Astrocyte (in vitro differentiated cells and primary cell): Measurements from ENCODE around the gene ZSCAN22. TPM values are rescaled to one million over a fixed set of nuclear protein-coding genes. Genes with fewer than 3 reads are reported as not detected.

Experiments
- DNase-seq: peaks from one replicate; pipeline ENCODE4 v3.0.0-alpha.2; 2010; ENCODE audit warnings: low read depth
- FAIRE-seq: peaks from 2 replicates; lab custom pipeline; 2011; peaks lifted over from hg19 to GRCh38; lab: Jason Lieb, UNC
- H2AFZ ChIP-seq: 2 replicates; pipeline ENCODE4 v1.6.0; 2012; ENCODE audit warnings: low read depth, low read length, inconsistent platforms
- H3K27ac ChIP-seq: 2 replicates; pipeline ENCODE4 v1.5.1; 2011; ENCODE audit warnings: low read depth, low read length, inconsistent platforms
- H3K27me3 ChIP-seq: 2 replicates; pipeline ENCODE4 v1.6.0; 2011; ENCODE audit warnings: low read length, inconsistent platforms; ENCODE audit not compliant: insufficient read depth
- H3K36me3 ChIP-seq: 2 replicates; pipeline ENCODE4 v1.5.1; 2011; ENCODE audit warnings: low read length, inconsistent platforms; ENCODE audit not compliant: insufficient read depth
- H3K4me1 ChIP-seq: 2 replicates; pipeline ENCODE4 v1.5.1; 2011; ENCODE audit warnings: low read length, inconsistent platforms; ENCODE audit not compliant: insufficient read depth
- H3K4me2 ChIP-seq: 2 replicates; pipeline ENCODE4 v1.6.0; 2012; ENCODE audit warnings: low read length, inconsistent platforms
- H3K4me3 ChIP-seq: 2 replicates; pipeline ENCODE4 v1.5.1; 2011; ENCODE audit warnings: low read depth, mild to moderate bottlenecking, low read length, inconsistent platforms; ENCODE audit not compliant: insufficient read depth
- H3K79me2 ChIP-seq: 2 replicates; pipeline ENCODE4 v1.6.0; 2012; ENCODE audit warnings: mild to moderate bottlenecking, low read length, inconsistent platforms; ENCODE audit not compliant: insufficient read depth
- H3K9ac ChIP-seq: 2 replicates; pipeline ENCODE4 v1.6.0; 2012; ENCODE audit warnings: mild to moderate bottlenecking, low read length, inconsistent platforms
- H3K9me3 ChIP-seq: 2 replicates; pipeline ENCODE4 v1.5.1; 2012; ENCODE audit warnings: low read depth, mild to moderate bottlenecking, low read length, inconsistent platforms; ENCODE audit not compliant: insufficient read depth
- H4K20me1 ChIP-seq: 2 replicates; pipeline ENCODE4 v1.6.0; 2012; ENCODE audit warnings: low read length, inconsistent platforms; ENCODE audit not compliant: insufficient read depth
- H3K27ac Mint-ChIP-seq: one replicate; pipeline ENCODE4 v1.8.0; 2021; ENCODE audit warnings: mild to moderate bottlenecking, mixed read lengths; ENCODE audit not compliant: unreplicated experiment
- H3K27me3 Mint-ChIP-seq: one replicate; pipeline ENCODE4 v1.8.0; 2021; ENCODE audit warnings: low read depth, mixed read lengths; ENCODE audit not compliant: unreplicated experiment
- H3K36me3 Mint-ChIP-seq: one replicate; pipeline ENCODE4 v1.8.0; 2021; ENCODE audit warnings: low read depth, mixed read lengths; ENCODE audit not compliant: unreplicated experiment
- H3K4me1 Mint-ChIP-seq: one replicate; pipeline ENCODE4 v1.8.0; 2021; ENCODE audit warnings: low read depth, mixed read lengths; ENCODE audit not compliant: unreplicated experiment
- H3K4me3 Mint-ChIP-seq: one replicate; pipeline ENCODE4 v1.8.0; 2021; ENCODE audit warnings: mild to moderate bottlenecking, moderate library complexity, mixed read lengths; ENCODE audit not compliant: unreplicated experiment
- H3K9me3 Mint-ChIP-seq: one replicate; pipeline ENCODE4 v1.8.0; 2021; ENCODE audit warnings: mild to moderate bottlenecking, mixed read lengths; ENCODE audit not compliant: unreplicated experiment
- EZH2 ChIP-seq: IDR thresholded peaks from 2 replicates; pipeline ENCODE4 v1.6.1; 2012; ENCODE audit warnings: mild to moderate bottlenecking, low read length, inconsistent platforms; ENCODE audit not compliant: insufficient read depth
- total RNA-seq: library from RNA; stranded (reverse); gene quantifications from 2 replicates; pipeline ENCODE4 v1.2.1, GENCODE V29; 2021
- TF ChIP-seq, protein P1 (sequence below): IDR thresholded peaks from 2 replicates; pipeline ENCODE4 v1.5.1; 2011; ENCODE audit warnings: low read depth, mild to moderate bottlenecking, inconsistent platforms, low read length, moderate library complexity; ENCODE audit not compliant: insufficient read depth

The ZSCAN22 gene
- total RNA-seq, 1 donor from 2014 or later = 3.1 TPM

DNA sequence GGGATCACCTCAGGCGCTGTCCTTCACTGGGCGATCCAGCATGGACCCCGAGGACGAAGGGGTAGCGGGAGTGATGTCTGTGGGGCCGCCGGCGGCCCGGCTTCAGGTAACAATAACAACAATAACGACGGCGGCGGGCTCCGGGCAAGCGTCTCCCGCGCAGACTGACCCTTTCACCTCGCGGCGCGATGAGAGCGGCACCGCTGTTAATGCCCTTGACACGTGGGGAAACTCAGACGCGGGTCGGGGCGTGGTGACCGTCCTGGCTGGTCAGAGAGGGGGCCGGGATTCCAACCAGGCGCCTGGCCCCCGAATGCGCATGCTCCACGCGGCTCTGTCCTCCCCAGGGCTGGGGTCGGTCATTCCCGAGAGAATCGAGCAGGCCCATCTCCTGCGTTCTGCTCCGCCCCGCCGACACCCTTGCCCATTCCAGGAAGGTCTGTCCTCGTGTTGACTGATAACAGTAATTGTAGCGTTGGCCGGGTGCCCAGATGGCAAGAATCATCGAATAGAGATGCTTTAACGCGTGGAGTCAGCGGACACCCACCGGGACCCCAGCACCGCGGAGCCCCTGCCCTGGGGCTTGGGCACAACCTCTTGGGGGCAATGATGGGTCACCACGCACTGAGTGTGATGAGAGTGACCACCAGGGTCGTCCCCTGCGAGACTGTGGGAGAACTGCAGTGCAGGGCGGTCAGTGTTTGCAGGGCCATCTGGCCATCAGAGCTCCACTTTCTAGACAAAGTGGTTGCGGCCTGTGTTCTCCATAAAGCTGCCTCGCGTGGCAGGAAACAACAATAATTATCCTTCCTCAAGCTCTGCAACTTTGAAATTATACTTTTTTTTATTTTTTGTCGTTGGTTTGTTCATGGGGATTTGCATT is 47.5 kb upstream of the ZSCAN22 start:
- H3K36me3 ChIP-seq = peaks cover 8% of the 10 kb centered on the region
- peaks cover 7% of the 10 kb centered on the region for H3K4me1 ChIP-seq
- peaks cover 19% of the 10 kb centered on the region for H4K20me1 ChIP-seq
- peak overlapping the region; percentile 95 for H3K9ac ChIP-seq
- peak overlapping the region; percentile 92 for H3K4me3 Mint-ChIP-seq
- peak overlapping the region; percentile 93 for H3K27ac ChIP-seq
- H2AFZ ChIP-seq = peak overlapping the region; percentile 94
- H3K27me3 ChIP-seq = no peaks in the 10 kb centered on the region
- H3K4me1 Mint-ChIP-seq = peaks cover 21% of the 10 kb centered on the region
- peak; percentile 66 for DNase-seq
- peaks cover 2% of the 10 kb centered on the region for H3K9me3 Mint-ChIP-seq
- no peak for TF ChIP-seq EZH2
- TF ChIP-seq, protein P1, sequence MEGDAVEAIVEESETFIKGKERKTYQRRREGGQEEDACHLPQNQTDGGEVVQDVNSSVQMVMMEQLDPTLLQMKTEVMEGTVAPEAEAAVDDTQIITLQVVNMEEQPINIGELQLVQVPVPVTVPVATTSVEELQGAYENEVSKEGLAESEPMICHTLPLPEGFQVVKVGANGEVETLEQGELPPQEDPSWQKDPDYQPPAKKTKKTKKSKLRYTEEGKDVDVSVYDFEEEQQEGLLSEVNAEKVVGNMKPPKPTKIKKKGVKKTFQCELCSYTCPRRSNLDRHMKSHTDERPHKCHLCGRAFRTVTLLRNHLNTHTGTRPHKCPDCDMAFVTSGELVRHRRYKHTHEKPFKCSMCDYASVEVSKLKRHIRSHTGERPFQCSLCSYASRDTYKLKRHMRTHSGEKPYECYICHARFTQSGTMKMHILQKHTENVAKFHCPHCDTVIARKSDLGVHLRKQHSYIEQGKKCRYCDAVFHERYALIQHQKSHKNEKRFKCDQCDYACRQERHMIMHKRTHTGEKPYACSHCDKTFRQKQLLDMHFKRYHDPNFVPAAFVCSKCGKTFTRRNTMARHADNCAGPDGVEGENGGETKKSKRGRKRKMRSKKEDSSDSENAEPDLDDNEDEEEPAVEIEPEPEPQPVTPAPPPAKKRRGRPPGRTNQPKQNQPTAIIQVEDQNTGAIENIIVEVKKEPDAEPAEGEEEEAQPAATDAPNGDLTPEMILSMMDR = no peak
- FAIRE-seq = no peak
- H3K27ac Mint-ChIP-seq = peak overlapping the region; percentile 86
- peak overlapping the region; percentile 89 for H3K4me2 ChIP-seq
- peaks cover 36% of the 10 kb centered on the region for H3K36me3 Mint-ChIP-seq
- no peaks in the 10 kb centered on the region for H3K27me3 Mint-ChIP-seq
- peaks cover 3% of the 10 kb centered on the region for H3K9me3 ChIP-seq
- H3K79me2 ChIP-seq = peaks cover 68% of the 10 kb centered on the region
- peak overlapping the region; percentile 95 for H3K4me3 ChIP-seq

DNA sequence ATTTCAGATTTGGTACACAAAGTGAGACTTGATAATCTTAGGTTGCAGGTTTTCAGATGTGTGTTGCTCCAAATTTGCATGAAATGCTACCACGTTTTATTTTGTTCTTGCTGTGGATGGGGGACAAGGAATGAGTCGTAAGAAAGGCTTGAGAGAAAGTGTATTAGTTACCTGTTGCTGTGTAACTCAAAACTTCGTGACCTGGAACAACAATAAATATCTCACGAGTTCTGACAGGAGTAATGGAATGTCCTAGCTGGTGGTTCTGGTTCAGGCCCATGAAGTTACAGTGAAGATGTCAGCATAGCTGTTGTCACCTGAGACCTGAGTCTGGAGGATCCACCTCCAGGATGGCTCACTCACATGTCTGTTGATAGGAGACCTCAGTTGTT is 46.9 kb upstream of the ZSCAN22 start:
- H3K9me3 ChIP-seq = peaks cover 3% of the 10 kb centered on the region
- no peak overlapping the region for H3K27ac ChIP-seq
- FAIRE-seq (no peak), DNase-seq (no peak)
- peak overlapping the region; percentile 95 for H3K9ac ChIP-seq
- Mint-ChIP-seq H3K4me1 (peaks cover 16% of the 10 kb centered on the region), H3K27me3 (no peaks in the 10 kb centered on the region), H3K9me3 (peaks cover 2% of the 10 kb centered on the region), H3K4me3 (peak overlapping the region; percentile 92), H3K36me3 (peaks cover 34% of the 10 kb centered on the region), H3K27ac (peak overlapping the region; percentile 86)
- TF ChIP-seq, protein P1 = no peak
- no peak for TF ChIP-seq EZH2
- H2AFZ ChIP-seq = no peak overlapping the region
- peaks cover 7% of the 10 kb centered on the region for H3K4me1 ChIP-seq
- H3K4me3 ChIP-seq = peak overlapping the region; percentile 95
- peaks cover 23% of the 10 kb centered on the region for H4K20me1 ChIP-seq
- H3K4me2 ChIP-seq = peak overlapping the region; percentile 89
- no peaks in the 10 kb centered on the region for H3K27me3 ChIP-seq
- H3K79me2 ChIP-seq = peaks cover 74% of the 10 kb centered on the region
- H3K36me3 ChIP-seq = peaks cover 8% of the 10 kb centered on the region

DNA sequence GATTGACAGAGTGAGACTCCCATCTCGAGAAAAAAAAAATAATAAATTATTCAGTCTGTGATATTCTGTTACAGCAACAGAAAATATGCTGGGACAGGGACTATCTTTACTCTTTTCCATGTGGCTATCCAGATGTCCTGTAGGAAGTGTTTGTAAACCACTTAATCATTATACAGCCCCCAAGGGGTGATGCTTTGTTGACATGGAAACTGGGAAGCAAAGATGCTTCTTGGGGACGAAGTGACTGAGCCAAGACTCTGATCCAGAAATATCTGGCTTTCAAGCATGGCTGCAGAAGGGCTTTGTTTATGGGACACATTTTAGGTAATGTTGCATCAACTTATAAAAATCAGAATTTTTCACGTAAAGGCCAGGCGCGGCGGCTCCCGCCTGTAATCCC is 42.6 kb upstream of the ZSCAN22 start:
- Histone ChIP-seq H3K4me2 (no peak overlapping the region), H3K79me2 (peaks cover 61% of the 10 kb centered on the region), H4K20me1 (peaks cover 37% of the 10 kb centered on the region), H3K4me3 (no peak overlapping the region), H2AFZ (no peak overlapping the region), H3K27me3 (no peaks in the 10 kb centered on the region), H3K4me1 (peaks cover 7% of the 10 kb centered on the region), H3K9ac (no peak overlapping the region), H3K36me3 (peaks cover 33% of the 10 kb centered on the region), H3K27ac (no peak overlapping the region), H3K9me3 (peaks cover 5% of the 10 kb centered on the region)
- H3K36me3 Mint-ChIP-seq = peaks cover 39% of the 10 kb centered on the region
- no peaks in the 10 kb centered on the region for H3K27me3 Mint-ChIP-seq
- H3K4me3 Mint-ChIP-seq = no peak overlapping the region
- TF ChIP-seq, protein P1 = no peak
- TF ChIP-seq EZH2 = no peak
- DNase-seq = no peak
- no peak overlapping the region for H3K27ac Mint-ChIP-seq
- peaks cover 11% of the 10 kb centered on the region for H3K4me1 Mint-ChIP-seq
- H3K9me3 Mint-ChIP-seq = peaks cover 6% of the 10 kb centered on the region
- FAIRE-seq = no peak
